NCI-H1105 (cell line): ENCODE data around the gene OLFML1.
"Not testable (repeated sequence)": the region's sequence is repeated elsewhere in the genome, so short reads cannot be mapped to it uniquely, and the experiment has no call there.

ENCODE experiments used
- DNase-seq: peaks from one replicate; lab custom pipeline; 2025; lab: John Stamatoyannopoulos, UW

Gene OLFML1

DNA sequence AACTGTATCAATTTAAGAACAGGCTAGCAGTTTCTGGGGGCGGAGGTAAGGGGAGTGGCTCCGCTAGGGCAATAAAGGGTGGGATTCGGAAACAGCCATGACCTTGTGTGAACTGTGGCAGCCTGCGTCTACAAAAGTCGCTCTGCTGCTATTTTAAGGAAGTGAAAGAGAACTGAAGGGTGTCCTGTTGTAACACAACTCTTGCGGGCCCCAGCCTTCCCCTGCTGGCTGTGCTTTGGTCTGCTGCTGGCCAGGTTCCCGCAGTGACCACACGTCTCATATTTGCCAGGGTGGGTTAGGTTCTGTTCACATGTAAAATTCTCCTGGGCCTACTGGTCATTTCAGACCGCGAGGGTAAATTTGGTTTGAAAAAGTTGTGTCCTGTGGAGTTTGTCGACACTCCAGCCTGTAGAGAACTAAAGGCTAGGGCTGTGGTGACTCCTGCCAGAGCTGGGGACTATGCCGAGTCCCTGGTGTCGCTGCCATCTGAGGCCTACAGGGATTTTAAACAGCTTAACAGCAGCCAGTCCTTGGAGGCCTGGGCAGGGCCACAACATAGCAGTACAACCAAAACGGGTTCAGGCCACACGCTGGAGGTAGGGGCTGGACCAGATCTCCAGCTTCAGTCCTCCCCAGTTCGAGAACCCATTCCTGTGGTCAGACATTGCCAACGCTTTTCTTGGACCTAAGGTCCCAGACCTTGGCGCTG, 27.4 kb downstream of the OLFML1 start:
- no peak for DNase-seq

DNA sequence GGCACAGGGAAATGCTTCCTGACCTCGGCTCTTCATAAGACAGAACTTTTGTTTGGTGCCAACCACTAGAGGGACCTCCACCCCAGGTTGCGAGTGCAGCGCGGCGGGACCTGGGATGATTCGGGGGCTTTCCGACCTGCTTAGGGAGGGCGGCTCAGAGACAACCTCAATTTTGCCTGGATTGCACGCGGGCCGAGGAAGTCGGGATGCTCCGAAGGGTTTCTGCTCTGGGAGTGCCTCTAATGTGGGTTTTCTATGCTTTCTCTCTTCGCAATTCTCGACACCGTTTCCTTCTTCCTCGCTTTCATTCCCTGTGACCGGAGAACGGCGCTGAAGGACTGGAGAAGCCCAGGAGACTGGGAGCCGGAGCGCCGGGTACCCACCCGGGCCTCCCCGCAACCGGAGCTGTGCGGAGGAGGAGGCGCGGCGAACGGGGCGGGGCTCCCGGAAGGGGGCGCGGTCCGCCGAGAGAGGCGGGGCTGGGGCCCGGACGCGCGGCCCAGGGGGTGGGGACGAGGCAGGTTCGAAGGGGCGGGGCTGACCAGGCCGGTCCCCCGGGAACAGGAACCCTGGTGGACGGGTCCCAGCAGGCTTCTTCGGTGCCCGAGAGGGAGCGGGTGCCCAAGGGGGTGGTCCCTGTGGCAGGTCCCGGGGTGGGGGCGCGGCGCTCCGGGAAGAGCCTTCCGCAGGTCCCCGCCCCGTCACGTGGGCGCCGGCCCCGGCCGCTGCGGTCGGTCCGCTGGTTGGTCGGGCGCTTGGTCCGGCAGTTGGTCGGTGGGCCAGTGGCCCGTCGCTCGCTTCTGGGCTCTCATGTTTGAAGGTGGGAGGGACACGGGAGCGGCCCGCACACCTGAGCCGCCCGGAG, 28.2 kb downstream of the OLFML1 start, which contains the start of gene PPFIBP2:
Gene PPFIBP2, plus strand, starts transcription at position 766 of the 865 bp plus-strand sequence. CDS start 35,477 bp downstream, outside the sequence.
- DNase-seq = peak; percentile 69

GRCh38 chr11:7514099-7514591, 28.8 kb downstream of the OLFML1 start:
- no peak for DNase-seq

GRCh38 chr11:7515447-7515886, 30.2 kb downstream of the OLFML1 start:
- DNase-seq = no peak

DNA sequence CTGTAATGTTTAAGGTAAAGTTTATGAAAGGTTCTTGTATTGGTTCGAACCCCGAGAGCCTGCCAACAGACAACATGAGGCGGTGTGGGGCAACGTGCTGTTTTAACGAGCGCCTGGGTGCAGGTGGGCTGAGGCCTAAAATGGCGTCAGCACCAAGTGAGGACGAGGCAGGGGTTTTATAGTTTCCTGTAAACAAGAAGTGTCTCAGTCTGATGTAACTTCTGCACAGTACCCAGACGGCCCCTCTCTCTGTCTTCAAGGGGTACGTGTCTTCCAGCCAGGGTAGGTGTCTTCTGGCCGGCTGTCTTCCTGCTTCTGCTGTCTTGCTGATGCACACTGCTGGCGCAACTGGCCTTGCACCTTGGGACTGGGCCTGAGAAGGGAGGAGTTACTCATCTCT, 31.2 kb downstream of the OLFML1 start:
- DNase-seq = no peak

- DNase-seq = not testable (repeated sequence)
These were observed 32.4 kb downstream of the OLFML1 start for GRCh38 chr11:7517743-7518142.

DNA sequence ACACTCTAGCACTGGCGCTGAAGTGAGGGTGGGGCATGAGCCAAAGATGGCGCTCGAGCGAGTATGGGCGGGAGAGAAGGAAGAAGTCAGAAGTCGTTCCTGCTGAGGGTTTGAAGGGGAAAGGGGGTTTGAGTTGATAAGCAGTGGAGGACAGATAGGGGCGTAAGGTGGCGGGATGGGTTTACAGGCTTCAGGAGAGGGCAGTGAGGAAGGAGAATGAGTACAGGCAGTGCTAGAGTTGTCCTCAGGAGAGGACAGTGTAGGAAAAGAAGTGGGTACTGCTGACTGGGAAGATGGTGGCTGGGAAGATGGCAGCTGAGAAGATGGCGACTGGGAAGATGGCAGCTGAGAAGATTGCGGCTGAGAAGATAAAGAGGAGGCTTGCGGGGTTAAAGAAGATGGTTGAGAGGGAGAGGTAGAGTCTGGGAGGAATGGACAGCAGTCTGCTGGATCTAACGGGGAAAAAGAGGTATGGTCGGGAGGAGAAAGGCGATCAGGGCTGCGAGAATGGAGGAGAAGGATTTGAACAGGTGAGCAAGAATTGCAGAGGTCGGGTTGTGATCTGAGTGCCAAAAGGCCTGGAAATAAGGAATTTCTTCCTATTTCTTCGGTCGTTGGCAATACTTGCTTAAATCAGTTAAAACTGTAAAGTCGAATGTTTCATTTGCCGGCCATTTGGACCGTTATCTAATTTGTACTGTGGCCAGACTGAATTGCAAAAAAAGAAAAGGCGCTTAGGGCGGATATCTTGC, 33.7 kb downstream of the OLFML1 start:
- DNase-seq = no peak

DNA sequence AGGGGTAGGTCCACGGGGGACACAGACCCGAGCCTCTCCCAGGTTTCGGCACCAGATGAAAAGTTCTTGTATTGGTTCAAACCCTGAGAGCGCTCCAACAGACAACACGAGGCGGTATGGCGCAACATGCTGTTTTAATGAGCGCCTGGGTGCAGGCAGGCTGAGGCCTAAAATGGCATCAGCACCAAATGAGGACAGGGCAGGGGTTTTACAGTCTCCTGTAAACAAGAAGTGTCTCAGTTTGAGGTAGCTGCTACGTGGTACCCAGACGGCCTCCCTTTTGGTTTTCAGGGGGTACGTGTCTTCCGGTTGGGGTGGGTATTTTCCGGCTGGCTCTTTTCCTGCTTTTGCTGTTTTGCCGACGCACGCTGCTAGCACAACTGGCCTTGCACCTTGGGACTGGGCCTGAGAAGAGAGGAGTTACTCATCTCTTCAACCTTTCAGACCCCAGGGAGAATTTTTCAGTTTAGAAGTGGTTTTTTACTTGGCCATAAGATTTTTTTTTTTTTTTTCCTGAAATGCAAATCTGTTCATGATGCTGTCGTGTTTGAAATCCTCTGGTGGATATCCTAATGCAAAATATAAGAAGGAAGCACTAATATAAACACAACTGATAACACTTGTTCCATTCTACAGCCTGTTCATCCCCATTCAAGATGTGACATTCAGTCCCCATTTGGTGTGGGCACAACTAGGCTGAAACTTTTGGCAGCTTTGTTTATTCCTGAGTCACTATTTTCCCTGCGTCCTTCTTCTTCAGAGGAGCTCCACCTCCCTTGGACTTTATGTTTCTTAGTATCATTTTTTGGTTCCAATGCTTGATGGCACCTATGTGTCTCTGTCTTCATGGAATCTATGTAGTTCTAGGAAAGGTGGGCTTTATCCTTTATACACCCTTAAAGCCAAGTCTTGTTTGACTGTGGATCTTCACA, 35.0 kb downstream of the OLFML1 start:
- DNase-seq = no peak

DNA sequence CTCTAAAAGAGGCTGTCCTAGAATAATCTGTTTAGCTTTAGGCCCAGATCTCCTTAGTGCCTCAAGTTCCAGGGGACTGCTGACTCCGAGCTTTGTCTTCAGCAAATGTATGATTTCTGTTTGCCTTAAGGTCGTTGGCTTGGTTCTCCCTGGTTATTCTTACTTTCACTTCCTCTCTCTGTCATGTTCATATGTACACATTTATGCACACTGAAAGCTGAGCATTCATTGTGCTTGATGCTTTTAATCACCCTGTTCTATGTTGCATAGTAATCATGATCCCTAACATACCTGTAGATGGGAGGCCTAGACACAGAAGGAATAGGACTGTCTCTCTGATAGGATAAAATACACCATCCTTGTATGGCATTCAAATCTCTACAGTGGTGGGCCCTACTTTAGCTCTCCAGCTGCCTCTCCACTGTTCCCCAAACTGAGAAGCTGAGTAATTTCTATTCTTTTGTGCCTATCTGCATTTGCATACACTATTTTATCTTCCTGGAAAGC, 35.7 kb downstream of the OLFML1 start:
- DNase-seq = no peak

GRCh38 chr11:7522121-7522520, 36.8 kb downstream of the OLFML1 start:
- no peak for DNase-seq

- no peak for DNase-seq
These were observed 37.2 kb downstream of the OLFML1 start for GRCh38 chr11:7522546-7522945.

DNA sequence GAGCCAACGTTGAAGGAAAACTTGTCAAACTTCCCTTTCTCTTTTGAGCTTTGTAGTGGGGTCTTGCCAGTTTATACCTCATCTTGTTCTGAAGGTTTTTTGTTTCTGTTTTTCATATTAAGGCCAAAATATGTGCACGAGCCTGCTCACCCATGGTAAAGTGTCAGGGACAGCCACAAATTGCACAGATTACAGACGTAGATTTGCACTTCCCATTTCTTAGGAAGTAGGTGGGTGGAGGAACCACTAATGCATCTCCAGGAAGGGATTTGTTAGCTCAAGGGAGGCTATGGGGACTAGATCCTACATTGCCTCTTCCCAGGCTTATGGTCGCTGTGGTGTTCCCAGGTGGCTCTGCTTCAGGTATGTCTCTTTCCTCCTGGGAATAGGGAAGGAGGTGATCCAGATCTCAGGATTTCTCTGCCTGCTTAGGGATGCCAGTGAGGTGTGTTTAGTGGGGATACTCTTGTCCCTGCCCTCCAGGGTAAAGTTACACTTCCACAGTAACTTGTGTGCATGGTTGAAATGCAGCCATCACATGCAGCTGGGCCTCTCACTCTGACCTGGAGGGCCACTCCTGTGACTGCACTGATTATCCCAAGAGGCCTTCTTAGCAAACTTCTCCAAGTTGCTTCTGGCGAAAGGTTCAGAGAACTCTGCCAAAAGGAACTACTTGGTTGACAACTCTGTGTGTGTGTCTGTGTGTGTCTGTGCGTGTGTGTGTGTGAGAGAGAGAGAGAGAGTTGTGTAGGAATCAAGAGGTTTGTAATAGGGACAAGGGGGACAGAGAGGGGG, 38.3 kb downstream of the OLFML1 start:
- DNase-seq = no peak

GRCh38 chr11:7524462-7525235, 39.3 kb downstream of the OLFML1 start:
- no peak for DNase-seq

GRCh38 chr11:7525424-7525823, 40.1 kb downstream of the OLFML1 start:
- DNase-seq = no peak

DNA sequence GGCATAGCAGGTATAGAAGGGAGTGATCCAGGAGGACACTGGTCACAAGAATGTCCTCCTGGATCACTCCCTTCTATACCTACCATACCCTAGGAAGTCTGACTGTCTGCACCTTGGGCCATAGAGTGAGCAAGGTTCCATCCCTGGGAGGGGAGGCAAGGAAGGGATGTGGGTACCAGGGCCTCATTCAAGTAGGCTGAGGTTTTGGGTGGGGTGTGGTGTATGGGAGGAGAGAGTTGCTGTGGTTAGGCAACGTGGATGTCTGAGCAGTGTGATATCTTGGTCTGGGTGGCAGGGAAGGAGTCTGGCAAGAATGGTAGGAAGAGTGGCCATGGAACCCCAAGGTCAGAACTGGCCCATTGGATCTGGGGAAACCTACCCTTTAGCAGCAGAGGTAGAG, 41.7 kb downstream of the OLFML1 start:
- no peak for DNase-seq

- DNase-seq = no peak
These were observed 43.3 kb downstream of the OLFML1 start for GRCh38 chr11:7528514-7529049.

GRCh38 chr11:7530013-7530640, 44.8 kb downstream of the OLFML1 start:
- DNase-seq = no peak

DNA sequence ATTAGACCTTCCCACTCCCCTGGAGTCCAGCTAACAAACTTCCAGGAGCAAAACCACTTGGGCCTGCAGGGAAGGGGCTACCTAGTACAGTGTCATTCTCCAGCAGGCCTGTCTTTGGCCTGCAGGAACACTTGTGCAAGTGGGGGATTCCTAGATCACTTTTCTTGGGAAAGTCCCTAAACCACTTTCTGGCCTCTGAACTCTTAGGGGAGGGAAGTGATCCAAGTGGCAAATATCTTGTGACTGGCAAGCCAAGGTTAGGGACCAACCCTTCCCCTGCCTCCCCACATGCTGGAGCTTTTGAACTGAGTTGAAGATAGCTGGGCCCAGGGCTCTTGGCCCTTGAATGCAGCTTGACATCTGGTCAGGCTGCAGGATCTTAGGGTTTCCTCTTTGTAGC, 45.7 kb downstream of the OLFML1 start:
- DNase-seq = no peak
